Kasumi-1 (cell line): ENCODE results near the gene PPP2R5A.
"Not testable (repeated sequence)": the region's sequence is repeated elsewhere in the genome, so short reads cannot be mapped to it uniquely, and the experiment has no call there.

ENCODE experiments used
- DNase-seq, 2 experiments: peaks; one replicate each; lab custom pipeline; 2025; lab: John Stamatoyannopoulos, UW

PPP2R5A gene

GRCh38 chr1:212297338-212297737 lies 12.1 kb downstream of the PPP2R5A start:
- DNase-seq: no peak

- DNase-seq: no peak
These were observed 16.4 kb downstream of the PPP2R5A start for GRCh38 chr1:212301580-212301979.

DNA sequence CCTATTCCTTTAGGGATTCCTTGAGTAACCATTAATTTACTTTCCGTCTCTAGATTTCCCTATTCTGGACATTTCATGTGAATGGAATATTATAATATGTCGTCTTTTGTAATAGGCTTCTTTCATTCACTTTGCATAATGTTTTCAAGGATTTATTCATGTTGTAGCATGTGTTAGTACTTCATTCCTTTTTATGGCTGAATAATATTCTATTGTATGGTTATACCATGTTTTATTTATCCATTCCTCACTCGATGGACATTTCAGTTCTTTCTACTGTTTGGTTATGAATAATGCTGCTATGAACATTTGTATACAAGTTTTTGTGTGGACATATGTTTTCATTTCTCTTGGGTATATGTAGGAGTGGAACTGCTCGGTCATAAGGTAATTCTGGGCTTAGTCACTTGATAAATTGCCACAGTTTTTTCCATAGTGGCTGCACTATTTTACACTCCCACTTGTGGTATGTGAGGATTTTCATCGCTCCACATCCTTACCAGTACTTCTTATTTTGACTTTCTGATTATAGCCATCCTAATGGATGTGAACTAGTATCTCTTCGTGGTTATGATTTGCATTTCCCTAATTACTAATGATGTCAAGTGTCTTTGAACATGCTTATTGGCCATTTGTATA lies 17.7 kb downstream of the PPP2R5A start:
- no peak for DNase-seq

DNA sequence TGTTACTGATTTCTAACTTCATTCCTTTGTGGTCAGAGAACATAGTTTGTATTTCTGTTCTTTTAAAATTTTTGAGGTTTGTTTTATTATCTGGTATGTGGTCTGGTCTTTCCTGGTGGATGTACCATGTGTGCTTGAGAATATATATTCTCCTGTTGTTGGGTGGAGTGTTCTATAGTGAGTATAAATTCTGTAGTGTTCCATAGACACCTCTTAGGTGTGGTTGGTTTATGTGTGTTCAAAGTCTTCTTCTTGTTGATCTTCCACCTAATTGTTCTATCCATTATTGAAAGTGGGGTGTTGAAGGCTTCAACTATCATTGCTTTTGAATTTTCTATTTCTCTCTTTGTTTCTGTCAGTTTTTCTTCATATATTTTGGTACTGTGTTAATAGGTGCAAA lies 20.1 kb downstream of the PPP2R5A start:
- no peak for DNase-seq

DNA sequence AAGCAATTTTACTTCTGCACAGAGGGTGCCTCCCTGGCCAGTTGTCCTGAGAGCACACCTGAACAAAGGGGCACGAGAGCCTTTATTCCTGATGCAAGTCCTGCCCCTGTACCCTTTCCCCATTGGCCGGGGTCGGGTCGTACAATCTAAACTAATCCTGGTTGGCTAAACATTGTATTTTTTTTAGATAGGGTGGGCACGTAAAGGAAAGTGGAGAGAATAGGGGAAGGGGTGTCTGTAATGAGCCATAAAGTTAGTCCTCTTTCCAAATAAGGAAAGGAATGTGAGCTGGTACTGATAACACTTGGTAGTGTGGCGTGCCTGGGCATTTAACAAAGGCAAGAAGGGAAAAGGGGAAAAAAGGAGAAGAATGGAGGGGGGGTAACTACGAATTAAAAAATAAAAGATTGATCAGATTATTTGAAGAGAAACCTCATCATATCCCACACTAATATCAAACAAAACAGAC lies 20.8 kb downstream of the PPP2R5A start:
- not testable (repeated sequence) for DNase-seq

- no peak for DNase-seq
These were observed 24.8 kb downstream of the PPP2R5A start for GRCh38 chr1:212309967-212310366.

DNA sequence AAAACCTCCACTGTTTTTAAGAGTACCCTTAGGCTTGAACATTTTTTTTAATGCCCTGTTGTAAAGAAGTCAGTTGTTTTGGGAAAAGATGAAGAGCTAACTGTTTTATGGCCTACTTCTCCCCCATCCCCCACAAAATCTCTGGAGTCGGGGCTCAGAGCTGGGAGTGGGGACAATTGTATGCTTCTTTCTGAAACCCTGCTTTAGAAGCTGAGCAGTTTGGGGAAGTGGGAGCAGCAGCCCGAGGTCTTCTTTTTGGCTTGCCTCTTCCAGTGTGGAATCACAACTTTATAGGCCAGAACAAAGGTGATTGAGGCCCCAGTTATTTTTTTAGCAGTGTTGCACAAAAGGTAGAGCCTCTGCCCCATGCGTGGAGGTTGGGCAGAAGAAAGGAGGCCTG lies 25.2 kb downstream of the PPP2R5A start:
- peak in 1 of 2 experiments; percentile 10 for DNase-seq

DNA sequence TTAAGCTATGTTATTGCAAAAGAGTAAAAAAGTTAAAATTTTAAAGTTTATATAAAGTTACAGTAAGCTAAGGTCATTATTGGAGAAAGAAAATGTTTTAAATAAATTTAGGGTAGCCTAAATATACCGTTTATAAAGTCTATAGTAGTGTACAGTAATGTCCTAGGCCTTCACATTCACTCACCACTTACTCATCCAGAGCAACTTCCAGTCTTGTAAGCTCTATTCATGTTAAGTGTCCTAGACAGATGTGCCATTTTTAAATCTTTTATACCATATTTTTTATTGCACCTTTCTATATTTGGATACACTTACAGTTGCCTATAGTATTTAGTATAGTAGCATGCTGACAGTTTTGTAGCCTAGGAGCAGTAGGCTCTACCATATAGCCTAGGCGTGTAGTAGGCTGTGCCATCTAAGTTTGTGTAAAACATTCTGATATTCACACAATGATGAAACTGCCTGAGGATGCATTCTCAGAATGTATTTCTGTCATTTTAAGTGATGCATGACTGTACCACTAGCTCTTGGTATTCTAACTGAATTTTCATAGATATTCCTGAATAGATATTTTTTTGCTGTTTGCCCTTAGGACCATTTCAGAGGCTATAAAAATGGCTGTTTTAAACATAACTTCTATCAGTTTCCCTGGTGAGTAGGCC lies 26.8 kb downstream of the PPP2R5A start:
- DNase-seq: no peak

DNA sequence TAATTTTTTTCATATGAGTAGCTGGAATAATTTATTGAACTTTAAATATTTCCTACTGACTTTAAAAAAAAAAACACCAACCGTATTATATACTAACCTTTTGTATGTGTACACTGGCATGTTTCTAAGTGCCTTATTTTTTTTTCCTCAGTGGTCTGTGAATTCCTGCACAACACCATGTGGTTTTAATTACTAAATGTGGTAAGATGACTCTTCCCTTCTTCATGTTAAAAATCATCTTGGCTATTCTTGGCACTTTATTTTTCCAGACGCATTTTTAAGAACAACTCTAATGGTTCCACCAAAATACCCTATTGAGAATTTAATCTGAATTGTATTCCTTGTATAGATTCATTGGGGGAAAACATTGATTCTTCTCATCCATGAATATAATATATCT lies 28.4 kb downstream of the PPP2R5A start:
- DNase-seq: no peak

- DNase-seq: no peak
These were observed 30.0 kb downstream of the PPP2R5A start for GRCh38 chr1:212315184-212315583.

- peak in 1 of 2 experiments; percentile 11 for DNase-seq
These were observed 30.7 kb downstream of the PPP2R5A start for GRCh38 chr1:212315907-212316306.

DNA sequence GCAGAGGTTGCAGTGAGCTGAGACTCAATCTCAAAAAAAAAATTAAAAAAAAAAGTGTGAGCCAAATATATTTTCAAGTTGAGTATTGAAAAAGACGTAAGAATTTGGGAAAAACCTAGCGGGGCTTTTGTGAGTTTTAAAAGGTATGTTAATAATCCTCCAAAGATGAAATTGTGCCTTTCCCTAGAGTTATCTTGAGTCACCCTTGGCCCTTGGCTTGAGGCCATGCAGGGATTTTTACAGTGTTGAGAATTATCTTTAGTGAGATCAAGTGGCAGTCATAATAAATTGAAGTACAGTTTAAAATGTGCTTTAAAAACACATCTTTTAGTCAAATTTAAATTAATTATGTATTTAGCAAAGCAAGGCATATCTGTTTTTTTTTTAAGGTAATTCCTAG lies 32.7 kb downstream of the PPP2R5A start:
- no peak for DNase-seq

GRCh38 chr1:212321031-212321430 lies 35.8 kb downstream of the PPP2R5A start:
- not testable (repeated sequence) for DNase-seq

DNA sequence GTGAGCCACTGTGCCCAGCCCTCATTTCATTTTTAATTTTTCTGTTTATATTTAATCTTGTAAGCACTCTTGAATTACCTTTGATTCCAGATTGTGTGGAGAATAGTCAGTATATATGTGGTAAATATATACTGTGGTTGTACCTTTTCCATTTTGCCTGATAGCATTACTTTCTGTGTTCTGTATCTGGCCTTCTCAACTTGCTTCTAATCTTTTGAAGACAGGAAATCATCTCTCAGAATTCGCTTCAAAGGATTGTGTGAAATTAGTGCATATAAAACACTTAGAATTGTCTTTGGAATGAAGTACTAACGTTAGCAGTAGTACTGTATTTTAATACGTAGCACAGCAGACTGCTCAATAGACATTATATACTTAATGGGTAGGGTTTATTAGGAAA lies 37.9 kb downstream of the PPP2R5A start:
- no peak for DNase-seq

DNA sequence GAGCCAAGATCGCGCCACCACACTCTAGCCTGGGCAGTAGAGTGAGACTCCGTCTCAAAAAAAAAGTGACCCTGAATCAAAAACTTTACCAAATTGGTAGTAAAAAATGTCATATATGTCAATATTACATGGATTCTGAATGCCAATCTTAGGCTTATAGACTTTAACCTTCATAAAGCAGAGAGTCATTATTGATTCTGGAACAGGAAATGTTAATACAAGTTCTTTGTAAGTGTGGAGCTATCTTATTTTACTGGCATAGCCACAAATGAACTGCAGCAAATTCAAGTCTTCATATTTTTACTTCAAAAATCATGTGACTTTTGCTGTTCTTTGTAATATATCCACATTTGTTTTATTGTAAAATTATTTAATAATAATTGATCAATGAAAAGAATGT lies 41.3 kb downstream of the PPP2R5A start:
- no peak for DNase-seq

DNA sequence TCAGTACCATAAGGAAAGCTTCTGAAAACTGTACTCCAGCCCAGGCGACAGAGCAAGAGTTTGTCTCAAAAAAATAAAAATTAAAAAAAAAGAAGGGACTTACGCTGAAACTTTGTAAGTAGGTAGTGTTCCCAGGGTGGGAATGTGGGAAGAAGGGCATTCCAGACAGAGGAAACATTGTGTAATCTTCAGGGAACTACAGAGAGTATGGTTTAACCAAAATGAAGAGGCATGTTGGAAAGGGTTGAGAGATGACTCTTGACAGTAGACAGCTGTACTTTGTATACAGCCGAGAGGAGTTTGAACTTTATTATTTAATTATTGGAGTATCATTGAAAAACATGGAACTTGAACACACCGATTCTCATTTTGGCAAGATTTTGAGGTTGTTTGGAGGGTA lies 43.0 kb downstream of the PPP2R5A start:
- DNase-seq: no peak

- DNase-seq: no peak
These were observed 43.9 kb downstream of the PPP2R5A start for GRCh38 chr1:212329105-212329504.

GRCh38 chr1:212341090-212341489 lies 55.9 kb downstream of the PPP2R5A start:
- no peak for DNase-seq

DNA sequence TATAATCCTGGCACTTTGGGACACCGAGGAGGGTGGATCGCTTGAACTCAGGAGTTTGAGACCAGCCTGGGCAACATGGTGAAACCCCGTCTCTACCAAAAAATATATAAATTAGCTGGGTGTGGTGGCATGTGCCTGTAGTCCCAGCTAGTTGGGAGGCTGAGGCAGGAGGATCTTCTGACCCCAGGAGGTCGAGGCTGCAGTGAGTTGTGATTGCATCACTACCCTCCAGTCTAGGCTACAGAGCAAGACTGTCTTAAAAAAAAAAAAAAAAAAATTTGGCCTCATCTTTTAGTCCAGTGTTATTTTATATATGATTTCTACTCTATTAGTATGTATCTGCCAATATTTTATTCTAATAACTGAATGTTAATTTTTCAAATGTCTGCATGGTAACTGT lies 59.7 kb downstream of the PPP2R5A start:
- DNase-seq: no peak

DNA sequence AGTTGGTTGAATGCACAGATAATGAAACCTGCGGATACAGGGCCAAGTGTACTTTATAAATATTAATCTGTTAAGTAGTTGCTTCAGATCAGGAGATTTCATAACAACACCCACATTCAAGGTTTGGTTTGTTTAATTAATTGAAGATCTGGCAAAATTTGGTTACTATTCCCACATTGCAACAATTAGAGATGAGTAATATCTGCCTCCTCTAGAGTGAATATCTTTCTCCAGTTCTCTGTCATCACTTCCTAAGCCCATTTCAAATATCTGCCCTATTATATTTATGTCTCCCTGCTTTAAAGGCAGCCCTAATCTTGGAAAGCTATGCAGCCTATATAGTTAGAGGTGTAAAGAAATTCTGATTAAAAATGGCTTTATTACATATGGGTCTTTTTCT lies 61.4 kb downstream of the PPP2R5A start:
- DNase-seq: no peak

DNA sequence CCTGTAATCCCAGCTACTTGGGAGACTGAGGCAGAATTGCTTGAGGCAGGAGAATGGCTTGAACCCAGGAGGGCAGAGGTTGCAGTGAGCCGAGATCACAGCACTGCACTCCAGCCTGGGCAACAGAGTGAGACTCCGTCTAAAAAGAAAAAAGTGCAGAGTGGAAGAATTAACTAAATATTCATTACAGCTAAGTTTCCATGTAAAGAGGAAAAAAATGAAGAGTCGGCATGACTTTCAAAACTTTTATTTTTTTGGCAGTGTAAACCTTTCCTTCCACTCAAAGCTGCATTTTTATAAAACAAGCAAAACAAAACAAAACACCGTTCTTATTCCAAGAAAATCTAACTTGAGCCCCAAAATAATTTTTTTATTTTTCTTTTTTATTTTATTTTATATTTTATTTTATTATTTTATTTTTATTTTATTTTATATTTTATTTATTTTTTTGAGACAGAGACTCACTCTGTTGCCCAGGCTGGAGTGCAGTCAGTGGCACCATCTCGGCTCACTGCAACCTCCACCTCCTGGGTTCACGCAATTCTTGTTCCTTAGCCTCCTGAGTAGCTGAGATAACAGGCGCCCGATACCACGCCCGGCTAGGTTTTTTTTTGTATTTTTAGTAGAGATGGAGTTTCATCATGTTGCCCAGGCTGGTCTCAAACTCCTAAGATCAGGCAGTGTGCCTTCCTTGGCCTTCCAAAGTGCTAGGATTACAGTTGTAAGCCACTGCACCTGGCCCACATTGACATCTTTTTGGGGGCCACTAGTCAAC lies 66.6 kb downstream of the PPP2R5A start:
- DNase-seq: no peak

DNA sequence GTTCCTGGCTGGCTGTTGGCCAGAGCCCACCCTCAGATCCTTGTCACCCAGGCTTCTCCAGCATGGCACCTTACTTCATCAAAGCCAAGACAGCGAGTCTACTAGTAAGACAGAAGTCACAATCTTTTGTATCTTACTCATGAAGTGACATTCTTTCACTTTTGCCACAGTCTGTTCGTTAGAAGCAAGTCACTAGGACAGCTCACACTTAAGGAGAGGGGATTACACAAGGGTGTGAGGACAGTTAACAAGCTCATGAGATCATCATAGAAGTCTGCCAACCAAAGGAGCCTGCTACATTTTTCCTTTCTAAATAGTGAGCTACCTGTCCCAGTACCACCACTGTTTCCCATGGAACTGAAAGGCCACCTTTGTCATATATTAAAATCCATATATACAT lies 68.0 kb downstream of the PPP2R5A start:
- DNase-seq: no peak

DNA sequence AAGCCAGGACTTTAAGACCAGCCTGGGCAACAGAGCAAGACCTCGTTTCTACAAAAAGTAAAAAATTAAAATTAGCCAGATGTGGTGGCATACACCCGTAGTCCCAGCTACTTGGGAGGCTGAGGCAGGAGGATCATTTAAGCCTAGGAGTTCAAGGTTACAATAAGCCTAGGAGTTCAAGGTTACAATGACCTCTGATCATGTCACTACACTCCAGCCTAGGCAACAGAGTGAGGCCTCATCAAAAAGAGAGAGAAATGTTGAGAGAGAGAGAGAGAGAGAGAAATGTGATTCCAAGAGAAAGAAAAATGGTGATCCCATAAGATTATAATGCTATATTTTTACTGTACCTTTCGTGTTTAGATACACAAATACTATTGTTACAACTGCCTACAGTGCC lies 69.3 kb downstream of the PPP2R5A start:
- DNase-seq: no peak
